NOMO-1 treated with DMSO at 0.1 percent for 48 hours (cell line): ENCODE data around the gene PITPNM3.
A peak's percentile ranks its signal among the peaks of the same experiment; 100 is the strongest.

ENCODE experiments used
- DNase-seq: peaks from one replicate; lab custom pipeline; 2025; ENCODE audit not compliant: unreplicated experiment; lab: John Stamatoyannopoulos, UW

Gene PITPNM3

GRCh38 chr17:6446516-6447100 is 109.7 kb downstream of the PITPNM3 start:
- DNase-seq: no peak

GRCh38 chr17:6444571-6445335 is 111.6 kb downstream of the PITPNM3 start:
- DNase-seq: no peak

GRCh38 chr17:6443692-6444570 is 112.4 kb downstream of the PITPNM3 start, which contains the start of gene PIMREG:
Gene PIMREG (plus strand): TSS chr17:6444455. CDS start chr17:6445111, 656 bp downstream.
- DNase-seq: peak; percentile 92

- DNase-seq: no peak
These were observed 113.6 kb downstream of the PITPNM3 start for GRCh38 chr17:6442775-6443174.

GRCh38 chr17:6439951-6440350 is 116.4 kb downstream of the PITPNM3 start:
- DNase-seq: no peak

GRCh38 chr17:6437956-6438355 is 118.4 kb downstream of the PITPNM3 start:
- DNase-seq: no peak

GRCh38 chr17:6437466-6437865 is 118.9 kb downstream of the PITPNM3 start:
- no peak for DNase-seq

- peak; percentile 61 for DNase-seq
These were observed 120.4 kb downstream of the PITPNM3 start for GRCh38 chr17:6435968-6436367.

- no peak for DNase-seq
These were observed 121.3 kb downstream of the PITPNM3 start, which contains the start of gene AIPL1 for GRCh38 chr17:6435051-6435450. Gene AIPL1 (minus strand): TSS chr17:6435121. CDS start chr17:6435104, 17 bp downstream.

GRCh38 chr17:6430769-6431168 is 125.6 kb downstream of the PITPNM3 start:
- no peak for DNase-seq

GRCh38 chr17:6429266-6429665 is 127.1 kb downstream of the PITPNM3 start:
- no peak for DNase-seq

GRCh38 chr17:6428207-6428965 is 128.0 kb downstream of the PITPNM3 start:
- DNase-seq: no peak

GRCh38 chr17:6427279-6427781 is 129.0 kb downstream of the PITPNM3 start:
- DNase-seq: peak; percentile 88

- DNase-seq: no peak
These were observed 129.8 kb downstream of the PITPNM3 start for GRCh38 chr17:6426356-6427101.

GRCh38 chr17:6425407-6425806 is 130.9 kb downstream of the PITPNM3 start:
- DNase-seq: no peak

- no peak for DNase-seq
These were observed 132.4 kb downstream of the PITPNM3 start for GRCh38 chr17:6423931-6424330.

- no peak for DNase-seq
These were observed 133.6 kb downstream of the PITPNM3 start for GRCh38 chr17:6422654-6423241.

- peak; percentile 64 for DNase-seq
These were observed 134.4 kb downstream of the PITPNM3 start for GRCh38 chr17:6421700-6422604.
